Breast epithelium (tissue), 3 donors: Measurements from ENCODE around the gene CLASP2.

ENCODE experiments used
- POLR2A ChIP-seq: fragments of 450-650 bp; IDR thresholded peaks from one replicate; pipeline ENCODE4 v1.6.1; 2016; ENCODE audit warnings: antibody characterized with exemption, mild to moderate bottlenecking, moderate library complexity
- POLR2AphosphoS5 ChIP-seq, 3 donors: sonication (generic); formaldehyde crosslinking; IDR thresholded peaks; one replicate each; pipeline ENCODE4 v1.6.1; 2017; ENCODE audit warnings: antibody characterized with exemption in 3 of 3
- TF ChIP-seq, protein P1 (sequence below), 3 donors: fragments of 450-650 bp; IDR thresholded peaks; one replicate each; pipeline ENCODE4 v1.5.1; 2016 to 2017; ENCODE audit warnings: antibody characterized with exemption in 3 of 3, mild to moderate bottlenecking in 3 of 3, moderate library complexity in 3 of 3

DNA sequence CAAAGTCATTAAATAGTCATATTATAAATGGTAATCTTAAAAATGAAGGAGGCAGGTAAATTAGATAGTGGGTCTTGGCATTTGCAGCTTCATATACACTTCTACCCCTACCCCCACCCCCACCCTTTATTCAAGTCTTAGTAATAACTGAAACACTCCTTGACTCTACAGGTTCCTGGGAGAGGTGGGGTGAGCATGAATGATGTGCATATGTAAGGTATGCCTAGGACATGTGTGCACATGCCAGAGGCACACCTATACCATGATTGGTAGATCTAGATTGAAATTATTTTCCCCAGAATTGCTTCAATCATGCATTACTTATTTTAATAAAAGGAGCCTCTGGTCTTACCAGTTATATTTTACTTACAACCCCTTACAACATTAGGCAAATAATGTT is 40.2 kb upstream of the CLASP2 start:
- TF ChIP-seq, protein P1, sequence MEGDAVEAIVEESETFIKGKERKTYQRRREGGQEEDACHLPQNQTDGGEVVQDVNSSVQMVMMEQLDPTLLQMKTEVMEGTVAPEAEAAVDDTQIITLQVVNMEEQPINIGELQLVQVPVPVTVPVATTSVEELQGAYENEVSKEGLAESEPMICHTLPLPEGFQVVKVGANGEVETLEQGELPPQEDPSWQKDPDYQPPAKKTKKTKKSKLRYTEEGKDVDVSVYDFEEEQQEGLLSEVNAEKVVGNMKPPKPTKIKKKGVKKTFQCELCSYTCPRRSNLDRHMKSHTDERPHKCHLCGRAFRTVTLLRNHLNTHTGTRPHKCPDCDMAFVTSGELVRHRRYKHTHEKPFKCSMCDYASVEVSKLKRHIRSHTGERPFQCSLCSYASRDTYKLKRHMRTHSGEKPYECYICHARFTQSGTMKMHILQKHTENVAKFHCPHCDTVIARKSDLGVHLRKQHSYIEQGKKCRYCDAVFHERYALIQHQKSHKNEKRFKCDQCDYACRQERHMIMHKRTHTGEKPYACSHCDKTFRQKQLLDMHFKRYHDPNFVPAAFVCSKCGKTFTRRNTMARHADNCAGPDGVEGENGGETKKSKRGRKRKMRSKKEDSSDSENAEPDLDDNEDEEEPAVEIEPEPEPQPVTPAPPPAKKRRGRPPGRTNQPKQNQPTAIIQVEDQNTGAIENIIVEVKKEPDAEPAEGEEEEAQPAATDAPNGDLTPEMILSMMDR (IDR thresholded peaks at IDR 0.05): no peak
- TF ChIP-seq POLR2A: no peak
- no peak for TF ChIP-seq POLR2AphosphoS5 (IDR thresholded peaks at IDR 0.05)
